Stimulated activated CD8-positive, alpha-beta memory T cell treated with anti-CD3 and anti-CD28 coated beads, Interleukin-12 subunit alpha, Interleukin-12 subunit beta, amount 100 ng/mL, for 4 hours (primary cell): ENCODE results near the gene DDX51.
"Not testable (repeated sequence)": the region's sequence is repeated elsewhere in the genome, so short reads cannot be mapped to it uniquely, and the experiment has no call there.

ENCODE experiments used
- DNase-seq: peaks from one replicate; pipeline ENCODE4 v3.0.0-alpha.2; 2020; ENCODE audit warnings: low read depth

DDX51 gene

DNA sequence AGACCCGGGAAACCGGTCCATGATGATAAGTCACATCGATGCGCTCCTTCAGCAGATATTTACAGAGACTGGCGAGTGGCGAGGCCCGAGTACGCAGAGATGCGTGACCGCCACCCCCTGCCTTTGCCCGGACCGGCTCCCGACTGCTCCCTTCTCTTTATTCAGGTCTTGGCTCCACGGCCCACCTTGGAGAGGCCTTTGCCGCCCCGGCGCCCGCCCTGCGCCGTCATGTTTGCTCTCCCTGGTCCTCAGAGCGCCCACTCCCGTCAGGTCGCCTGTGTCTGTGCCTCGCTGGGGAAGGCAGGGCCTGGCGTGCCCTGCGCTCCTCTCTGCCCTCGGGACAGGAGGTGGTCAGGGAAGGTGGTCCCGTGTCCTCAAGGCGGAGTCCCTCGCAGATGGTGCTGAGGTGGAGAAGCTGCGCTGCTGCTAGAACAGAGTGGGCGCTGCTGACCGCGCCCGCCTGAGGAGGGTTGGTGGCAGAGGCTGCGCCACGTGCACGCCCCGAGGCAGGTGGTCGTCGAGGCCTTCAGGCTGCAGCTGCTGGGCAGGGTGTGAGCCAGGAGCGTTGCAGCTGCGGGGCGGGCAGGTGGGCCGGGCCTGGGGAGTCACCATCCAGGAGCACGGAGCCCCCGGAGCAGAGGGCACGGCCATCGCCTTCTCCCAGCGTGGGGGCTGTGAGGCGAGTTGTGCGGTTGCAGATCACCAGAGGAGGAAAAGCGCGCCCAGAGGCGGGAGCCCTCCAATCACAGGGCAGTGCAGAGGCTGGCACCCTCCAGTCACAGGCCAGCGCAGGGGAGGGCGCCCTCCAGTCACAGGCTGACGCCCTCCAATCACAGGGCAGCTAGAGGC, 27.2 kb downstream of the DDX51 start:
- DNase-seq, result no peak

DNA sequence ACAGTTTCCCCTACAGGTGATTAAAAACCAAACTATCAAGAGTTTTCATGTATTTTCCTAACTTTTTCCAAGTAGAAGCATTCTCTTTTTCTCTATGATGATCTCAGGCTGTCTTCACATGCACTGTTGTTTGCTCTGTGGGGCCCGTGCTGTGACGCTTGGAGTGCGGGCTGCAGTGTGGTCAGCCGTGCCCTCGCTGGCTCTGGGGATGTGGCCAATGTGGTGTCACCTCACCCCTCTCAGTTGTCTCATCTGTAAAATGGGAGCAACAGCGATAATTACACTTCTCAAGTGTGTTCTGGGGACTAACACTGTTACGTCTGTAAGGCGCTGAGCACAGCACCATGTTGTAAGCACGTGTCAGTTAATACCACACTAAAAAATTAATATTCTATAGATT, 28.6 kb downstream of the DDX51 start:
- no peak for DNase-seq

DNA sequence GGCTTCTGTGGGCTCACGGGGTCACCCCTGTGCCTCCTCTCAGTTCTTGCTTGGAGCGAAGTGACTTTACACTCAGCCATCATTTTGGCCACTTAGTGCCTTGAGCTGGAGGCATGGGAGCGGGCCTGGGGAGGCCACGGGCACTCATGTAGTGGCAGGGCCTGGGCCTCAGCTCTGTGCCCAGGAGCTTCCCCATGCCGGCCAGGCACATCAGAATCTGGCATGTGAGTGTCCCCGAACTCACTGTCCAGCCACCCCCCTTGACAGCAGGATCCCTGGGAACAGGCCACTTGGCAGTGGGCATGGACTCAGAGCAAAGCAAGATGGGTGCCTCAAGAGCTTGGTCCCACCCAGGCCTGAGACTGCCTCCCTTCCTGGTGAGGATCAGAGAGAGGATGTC, 29.5 kb downstream of the DDX51 start:
- no peak for DNase-seq

DNA sequence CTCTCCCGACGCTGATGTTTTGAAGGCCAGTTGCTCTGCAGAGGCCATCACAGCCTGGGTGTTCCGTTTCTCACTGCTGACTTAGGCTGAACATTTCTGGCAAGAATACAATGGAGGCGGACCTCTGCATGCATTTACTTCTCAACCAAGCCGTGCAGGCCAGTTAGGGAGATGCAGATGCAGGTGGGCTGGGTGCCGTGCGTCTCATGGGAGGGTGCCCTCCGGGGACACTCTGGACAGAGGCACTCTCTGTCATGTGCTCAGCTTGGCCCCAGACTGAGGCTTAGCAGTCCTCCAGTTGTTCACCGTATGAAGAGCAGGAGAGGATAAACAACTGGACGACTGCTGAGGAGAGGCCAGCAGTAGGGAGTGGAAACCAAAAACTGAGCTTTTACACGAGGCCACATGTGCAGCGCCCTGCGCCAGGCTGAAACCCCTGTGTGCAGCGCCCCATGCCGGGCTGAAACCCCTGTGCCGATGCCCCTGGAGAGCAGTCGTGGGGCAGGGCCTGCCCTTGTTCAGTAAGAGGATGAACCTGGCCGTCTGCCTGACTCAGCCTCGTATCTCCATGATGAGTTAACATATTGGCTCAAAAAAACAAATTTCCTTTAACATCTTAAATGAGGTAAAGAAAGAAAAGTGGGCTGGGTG, 32.3 kb downstream of the DDX51 start:
- DNase-seq, result no peak

DNA sequence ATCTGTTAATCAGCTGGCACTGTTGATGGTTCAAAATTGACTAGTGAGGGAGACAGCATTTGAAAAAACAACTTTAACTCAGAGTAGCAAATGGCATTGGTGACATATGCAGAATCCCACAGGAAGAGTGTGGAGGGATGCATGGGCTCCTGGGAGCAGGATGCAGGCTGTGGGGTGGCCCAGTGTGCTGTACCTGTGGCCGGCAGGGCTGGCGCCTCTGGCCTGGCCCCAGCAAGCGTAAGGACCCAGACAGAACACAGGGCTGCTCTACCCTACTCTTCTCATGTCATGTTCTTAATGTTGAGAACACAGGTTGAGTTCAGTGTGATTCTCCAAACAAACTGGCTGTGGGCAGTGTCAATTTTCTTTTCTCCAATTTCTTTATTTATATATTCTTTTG, 33.4 kb downstream of the DDX51 start:
- no peak for DNase-seq

DNA sequence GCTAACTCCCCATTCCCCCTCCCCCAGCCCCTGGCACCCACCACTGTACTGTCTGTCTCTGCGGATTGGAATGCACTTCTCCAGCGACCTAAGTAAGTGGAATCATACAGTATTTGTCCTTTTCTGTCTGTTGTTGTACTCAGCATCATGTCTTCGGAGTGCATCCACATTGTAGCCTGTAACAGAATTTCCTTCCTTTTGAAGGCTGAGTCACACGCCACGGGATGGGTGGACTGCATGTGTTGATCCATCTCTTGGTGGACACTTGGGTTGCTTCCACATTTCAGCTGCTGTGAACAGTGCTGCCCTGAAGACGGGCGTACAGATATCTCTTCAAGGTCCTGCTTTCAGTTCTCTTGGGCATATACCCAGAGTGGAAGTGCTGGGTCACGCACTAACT, 34.4 kb downstream of the DDX51 start:
- DNase-seq, result no peak

DNA sequence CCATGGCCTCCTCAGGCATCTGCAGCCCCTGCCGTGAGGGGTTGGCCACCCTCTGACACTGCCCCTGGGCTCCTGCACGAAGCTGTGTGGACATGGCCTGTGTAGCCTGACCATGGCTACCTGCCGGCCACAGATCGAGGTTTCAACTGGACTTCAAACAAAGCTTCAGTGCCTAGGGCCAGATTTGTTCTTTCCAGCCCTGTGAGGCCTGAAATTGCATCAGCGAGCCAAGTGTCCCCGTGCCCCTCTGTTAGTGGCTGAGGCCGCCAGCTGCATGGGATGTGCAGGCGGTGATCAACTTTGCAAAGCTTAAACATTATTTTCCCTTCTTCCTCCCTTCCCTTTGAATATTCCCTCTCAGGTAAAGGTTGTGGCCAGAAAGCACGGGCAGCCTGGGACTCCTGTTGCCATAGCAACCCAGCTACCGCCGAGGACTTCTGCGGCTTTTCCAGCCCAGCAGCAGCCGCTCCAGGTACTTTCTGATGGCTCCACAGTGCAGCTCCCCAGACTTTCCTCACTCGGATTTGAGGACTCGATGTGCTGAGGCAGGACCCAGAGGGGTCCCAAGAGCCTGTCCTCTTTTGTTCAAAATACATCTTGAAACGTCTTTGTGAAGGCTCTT, 35.8 kb downstream of the DDX51 start:
- no peak for DNase-seq

DNA sequence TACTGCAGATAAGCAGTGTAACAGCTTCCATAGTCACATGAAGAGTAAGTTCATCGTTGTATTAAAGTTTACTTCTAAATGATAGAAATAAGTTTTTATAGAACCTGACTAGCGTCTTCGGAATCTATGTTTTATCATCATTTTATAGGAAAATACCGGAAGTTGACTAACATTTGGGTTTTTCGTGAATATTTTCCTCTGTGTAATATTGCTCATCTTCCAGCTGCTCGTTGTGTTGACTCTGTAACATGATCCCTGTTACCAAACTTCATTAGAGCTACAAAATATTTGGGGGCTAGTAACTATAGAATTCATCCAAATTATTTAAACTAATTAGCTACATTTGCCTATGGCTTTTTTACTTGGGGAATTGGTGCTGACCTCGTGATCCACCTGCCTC, 37.2 kb downstream of the DDX51 start:
- no peak for DNase-seq

DNA sequence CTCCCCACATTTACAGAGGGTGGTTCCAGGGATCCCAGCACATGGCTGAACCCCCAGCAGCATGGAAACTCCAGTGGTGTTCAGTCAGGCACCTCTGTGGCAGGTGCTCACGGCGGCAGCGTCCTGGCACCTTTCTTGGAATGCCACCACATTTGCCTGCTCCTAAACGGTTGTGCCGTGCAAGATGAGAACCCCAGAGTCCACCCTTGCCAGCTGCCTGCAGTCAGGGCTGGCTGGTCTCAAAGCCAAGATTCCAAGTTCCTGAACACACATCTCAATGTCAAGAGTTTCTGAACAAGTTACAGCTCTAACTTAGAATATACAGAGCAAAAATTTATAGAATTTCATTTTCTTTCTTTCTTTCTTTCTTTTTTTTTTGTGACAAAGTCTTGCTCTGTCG, 38.7 kb downstream of the DDX51 start:
- DNase-seq, result no peak

DNA sequence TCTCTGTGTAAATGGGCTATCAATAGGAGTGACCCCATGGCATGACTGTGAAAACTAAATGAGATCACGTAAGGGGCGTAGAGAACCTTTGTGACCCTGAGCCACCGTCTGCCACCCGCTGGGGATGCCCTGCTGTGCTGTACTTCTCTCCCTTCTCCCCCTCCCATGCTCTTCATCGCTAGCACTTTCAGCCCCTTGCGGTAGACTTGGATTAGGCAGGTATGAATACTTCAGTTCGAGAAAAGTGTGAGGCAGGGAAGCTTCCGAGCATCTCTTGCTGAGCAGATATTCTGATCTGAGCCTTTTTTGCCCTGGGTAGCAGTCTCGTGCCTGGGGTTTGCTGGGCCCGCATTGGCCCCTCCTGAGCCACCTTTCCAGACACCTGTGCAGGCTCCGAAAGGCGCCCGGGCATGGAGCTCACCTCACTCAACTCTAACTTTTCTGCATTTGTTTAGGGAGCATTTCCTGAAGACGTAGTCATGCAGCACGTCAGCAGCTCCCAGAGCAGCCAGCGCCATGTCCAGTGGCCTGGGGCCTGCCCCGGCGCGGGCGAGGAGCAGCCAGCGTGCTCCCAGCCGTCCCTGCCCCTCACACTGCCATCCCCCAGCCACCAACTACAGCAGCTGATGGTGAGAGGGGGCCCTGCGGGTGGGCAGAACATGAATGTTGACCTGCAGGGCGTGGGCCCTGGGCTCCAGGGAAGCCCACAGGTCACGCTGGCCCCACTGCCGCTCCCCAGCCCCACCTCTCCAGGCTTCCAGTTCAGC, 40.4 kb downstream of the DDX51 start:
- no peak for DNase-seq

DNA sequence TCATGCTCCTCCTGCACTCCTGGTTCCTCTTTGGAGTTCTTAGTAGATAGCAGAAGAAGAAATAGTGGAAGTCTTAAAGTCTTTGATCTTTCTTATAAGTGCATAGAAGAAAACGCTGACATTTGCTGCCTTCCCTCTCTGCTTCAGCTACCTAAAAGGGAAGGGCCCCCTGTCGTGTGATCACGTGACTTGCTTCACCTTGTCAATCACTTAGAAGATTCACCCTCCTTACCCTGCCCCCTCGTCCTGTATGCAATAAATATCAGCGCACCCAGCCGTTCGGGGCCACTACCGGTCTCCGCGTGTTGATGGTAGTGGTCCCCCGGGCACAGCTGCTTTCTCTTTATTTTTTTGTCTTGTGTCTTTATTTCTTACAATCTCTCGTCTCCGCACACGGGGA, 41.0 kb downstream of the DDX51 start:
- not testable (repeated sequence) for DNase-seq

DNA sequence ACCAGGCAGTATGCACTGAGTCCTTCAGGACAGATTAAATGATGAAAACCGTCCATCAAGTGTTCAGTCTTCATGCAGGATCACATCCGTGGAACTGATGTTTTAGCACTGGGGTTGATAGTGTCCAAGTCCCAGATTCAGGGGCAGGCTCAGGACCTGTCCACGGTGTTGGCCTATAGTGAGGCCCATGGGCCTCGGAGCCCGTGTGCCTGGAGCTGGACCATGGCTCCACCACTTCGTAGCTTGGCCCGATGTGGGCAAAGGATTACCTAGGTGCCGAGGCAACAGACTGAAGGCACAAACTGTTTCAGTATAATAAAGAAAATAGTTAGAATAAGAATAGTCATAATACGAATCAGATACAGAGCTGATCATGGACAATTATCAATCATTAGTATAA, 41.8 kb downstream of the DDX51 start:
- no peak for DNase-seq

DNA sequence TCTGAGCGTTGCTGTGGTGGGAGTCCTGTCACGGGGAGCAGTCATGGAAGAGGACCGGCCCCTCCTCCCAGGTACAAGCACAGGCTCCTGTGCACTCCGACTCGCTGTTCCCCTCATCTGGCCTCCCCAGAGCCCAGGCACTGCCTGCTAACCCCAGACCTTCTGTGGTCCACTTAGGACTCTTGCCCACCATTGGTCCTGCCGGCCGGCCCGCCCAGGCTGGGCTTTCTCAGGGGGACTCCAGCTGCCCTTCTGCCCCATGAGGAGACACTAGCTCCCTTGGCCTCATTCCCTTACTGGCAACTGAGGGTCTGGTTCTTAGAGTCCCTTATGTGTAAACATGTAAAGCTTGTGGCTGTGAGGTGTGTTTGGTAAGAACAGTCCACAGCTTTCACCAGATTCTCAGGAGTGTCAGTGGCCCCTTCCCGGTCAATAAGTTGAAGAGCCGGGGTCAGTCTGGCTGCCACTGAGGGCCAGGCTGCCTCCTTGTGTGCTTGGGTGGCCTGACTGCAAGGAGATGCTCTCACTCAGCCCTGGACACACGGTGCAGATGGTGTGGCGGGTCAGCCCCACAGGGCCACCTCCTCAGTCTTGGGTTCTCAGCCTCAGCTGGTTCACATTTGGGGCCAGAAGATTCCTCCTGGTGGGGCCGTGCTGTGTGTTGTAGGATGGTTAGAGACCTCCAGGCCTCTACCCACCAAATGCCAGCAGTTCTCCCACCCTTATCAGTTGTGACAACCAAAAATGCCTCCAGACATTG, 43.6 kb downstream of the DDX51 start:
- no peak for DNase-seq

DNA sequence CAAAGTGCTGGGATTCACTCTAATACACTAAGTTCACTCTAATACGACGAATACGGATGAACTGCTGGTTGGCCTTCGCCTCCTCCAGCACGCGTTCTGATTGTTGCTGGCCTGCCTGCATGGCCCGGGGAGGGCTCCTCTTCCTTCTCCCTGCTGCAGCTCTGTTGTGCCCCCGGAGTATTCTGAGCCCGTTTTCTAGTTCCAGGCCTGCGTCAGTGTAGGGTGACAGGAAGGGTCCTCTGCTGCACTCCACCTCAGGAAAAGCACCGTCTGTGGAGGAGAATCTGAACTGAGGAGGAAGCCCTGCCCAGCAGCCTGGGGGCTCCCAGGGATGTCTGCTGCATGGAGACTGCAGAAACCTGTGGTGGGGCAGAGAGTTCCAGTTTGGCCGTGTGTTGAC, 44.4 kb downstream of the DDX51 start:
- no peak for DNase-seq

DNA sequence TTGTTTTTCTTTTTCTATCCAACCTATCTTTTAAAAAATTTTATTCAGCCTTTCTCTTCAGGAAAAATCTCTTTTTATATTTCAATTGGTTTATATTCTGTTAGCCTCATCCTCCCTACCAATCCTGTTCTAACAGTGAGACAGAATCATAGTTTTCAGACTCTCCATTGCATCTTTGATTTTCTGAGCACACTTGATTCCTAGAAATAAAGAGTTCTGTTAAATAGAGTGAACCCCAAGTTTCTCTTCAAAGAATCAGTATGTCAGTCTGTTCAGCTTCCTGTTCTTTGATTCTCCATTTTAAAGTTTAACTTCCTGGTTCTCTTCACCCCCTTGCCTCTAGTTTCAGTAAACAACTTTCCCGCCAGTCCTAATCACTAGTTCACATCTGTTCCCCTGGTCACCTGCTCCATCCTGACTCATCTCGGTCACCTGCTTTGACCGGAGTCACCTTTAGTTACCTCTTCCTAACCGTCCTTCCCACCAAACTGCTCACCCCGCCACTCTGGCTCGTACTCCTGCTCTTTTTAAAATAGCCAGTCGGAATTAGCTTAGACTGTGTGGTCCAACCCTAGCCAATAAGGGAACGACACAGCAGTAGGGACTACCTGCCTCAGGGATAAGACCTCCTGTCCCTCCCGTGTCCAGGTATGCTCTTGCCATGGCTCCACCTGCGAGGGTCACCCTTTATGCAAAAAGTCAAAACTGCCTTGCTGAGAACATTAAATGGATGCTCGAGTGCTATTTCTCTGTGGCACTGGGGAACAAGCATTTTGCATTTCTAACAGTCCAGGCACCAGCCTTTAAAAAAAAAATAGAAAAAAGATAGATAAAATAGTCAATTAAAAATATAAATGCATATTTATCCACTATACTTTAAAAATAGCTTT, 48.4 kb downstream of the DDX51 start:
- DNase-seq, result no peak

DNA sequence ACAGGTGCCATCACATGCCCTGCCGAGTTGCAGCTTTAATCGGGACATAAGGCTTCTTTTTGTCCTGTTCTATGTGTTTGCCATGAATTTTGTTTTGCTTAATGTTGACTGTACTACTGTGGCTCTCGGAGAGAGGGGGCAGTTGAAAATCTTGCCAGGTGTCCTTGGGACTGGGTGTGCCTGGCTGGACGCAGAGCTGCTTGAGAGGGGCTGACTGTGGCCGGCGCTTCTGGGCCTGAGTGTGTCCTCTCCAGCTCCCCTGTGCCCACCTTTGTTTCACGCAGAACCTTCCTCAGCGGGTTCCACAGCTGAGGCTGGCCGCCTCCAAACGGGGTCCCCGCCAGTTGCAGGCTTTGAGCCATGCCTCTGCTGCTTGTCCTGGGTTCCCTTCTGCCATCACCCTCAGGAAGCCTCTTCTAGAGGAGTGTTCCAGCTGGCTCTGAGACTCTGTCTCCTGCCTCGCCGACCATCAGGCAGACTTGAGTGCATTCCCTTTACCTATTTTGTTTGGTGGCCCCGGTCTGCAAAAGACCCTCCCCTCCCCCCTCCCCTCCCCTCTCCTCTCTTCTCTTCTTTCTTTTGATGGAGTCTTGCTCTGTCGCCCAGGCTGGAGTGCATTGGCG, 49.7 kb downstream of the DDX51 start:
- DNase-seq, result no peak

DNA sequence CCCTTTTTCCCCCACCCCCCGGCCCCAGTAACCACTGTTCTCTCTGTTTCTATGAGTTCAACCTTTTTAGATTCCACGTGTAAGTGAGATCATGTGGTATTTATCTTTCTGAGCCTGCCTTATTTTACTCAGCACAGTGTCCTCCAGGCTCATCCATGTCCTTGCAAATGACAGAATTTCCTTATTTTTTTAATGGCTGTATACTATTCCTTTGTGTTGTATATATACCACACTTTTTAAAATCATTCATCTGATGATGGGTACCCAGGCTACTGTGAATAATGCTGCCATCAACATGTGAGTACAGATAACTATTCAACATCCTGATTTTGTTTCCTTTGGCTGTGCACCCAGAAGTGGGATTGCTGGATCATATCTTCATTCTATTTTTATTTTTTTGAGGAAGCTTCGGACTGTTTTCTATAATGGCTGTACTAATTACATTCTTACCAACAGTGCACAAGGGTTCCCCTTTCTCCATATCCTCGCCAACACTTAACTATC, 54.7 kb downstream of the DDX51 start:
- no peak for DNase-seq
